HG03521 (cell line): Measurements from ENCODE around the gene KLHL25.

Experiments used
- ATAC-seq: cut with Tn5 transposase; IDR thresholded peaks from one replicate; pipeline ENCODE4 v1.9.1; 2021; ENCODE audit warnings: mild to moderate bottlenecking, moderate library complexity; ENCODE audit not compliant: unreplicated experiment

The KLHL25 gene

DNA sequence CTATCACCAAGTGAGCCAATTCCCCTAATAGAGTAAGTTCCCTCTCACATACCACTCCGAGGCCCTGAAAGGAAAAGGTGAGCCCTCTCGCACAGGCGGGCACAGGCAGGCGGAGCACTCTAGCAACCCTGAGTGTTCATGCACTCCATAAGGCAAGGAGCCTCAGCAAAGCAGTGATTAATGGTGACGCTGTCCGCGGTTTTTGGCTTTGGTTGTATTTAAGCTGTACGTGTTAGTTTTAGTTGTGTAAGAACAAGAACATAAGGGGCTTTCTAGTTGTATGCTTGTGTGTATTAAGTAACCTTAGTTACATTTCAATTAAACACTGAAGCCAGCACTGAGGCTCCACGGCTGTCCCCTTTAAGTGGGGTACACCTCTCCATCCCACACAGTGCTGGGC lies 33.1 kb downstream of the KLHL25 start:
- ATAC-seq = no peak

DNA sequence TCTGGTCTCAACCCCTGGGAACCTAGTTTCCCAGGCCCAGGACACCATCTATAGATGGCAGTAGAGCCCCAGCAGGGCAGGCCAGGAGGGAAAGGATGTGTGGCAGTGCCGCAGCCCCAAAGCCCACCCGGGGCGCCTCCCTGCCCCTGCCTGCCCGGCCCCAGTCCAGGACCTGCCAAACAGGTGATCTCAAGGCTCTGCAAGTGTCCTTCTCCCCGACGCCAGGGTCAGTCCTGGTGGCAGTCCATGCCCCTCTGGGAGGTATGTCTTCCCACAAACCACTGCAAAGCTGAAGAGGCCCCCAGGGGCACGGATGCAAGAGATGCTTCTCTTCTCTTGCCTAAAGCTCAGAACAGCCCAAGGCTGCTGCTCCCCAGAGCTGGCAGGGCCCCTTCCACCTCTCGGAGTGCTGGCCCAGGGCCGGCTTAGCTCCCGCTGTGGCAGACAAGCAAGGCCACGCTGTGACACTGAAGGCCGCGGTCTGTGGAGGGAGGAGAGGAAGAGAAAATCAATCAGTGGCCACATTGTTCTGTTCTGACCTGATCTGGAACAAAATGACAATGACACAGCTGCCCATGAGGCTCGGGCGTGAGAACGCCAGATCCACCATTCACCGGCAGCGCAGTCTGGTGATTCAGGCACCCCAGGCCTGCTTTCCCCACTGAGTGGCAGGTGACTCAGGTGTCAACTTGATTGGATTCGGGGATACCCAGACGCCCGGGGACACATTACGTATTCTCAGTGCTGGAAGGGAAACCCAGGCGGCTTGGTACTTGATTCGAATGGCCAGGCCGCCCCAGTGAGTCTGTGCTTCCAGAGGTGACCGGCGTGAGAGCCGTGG lies 34.0 kb downstream of the KLHL25 start:
- ATAC-seq = no peak

- ATAC-seq = no peak
These were observed 34.7 kb downstream of the KLHL25 start for GRCh38 chr15:85760049-85760448.

DNA sequence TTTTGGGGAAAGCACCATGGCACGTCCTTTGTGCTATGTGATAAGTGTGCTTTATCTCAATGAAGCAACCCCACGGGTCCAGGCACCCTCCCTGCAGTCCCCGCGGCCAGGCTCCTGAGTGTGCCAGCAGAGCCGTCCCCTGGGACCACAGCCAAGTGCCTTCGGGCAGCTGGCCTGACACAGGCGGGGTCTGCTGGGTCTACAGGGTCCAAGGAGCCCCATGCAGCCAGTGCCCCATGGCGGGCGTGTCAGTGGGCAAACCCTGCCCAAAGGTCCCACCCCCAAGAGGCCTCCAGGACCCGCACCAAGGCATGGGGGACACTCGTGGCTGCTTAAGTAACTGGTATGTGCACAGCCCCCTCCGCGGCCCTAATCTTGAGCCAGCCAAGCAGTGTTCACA lies 35.3 kb downstream of the KLHL25 start:
- ATAC-seq = no peak

DNA sequence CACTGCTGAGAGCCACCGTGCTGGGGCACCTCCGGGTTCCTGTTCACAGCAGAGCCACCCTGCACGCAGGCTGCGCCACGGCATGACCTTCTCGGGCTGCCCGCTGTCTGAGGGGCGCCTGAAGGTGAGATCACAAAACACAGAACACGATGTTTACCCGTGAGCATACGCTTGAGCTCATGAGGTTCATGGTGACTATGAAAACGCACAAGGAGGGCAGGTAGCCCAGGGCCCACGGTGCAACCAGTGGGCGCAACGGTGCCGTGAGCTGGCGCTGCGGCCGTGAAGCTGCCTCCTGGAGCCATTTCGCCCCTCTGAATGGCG lies 36.1 kb downstream of the KLHL25 start:
- ATAC-seq = no peak

DNA sequence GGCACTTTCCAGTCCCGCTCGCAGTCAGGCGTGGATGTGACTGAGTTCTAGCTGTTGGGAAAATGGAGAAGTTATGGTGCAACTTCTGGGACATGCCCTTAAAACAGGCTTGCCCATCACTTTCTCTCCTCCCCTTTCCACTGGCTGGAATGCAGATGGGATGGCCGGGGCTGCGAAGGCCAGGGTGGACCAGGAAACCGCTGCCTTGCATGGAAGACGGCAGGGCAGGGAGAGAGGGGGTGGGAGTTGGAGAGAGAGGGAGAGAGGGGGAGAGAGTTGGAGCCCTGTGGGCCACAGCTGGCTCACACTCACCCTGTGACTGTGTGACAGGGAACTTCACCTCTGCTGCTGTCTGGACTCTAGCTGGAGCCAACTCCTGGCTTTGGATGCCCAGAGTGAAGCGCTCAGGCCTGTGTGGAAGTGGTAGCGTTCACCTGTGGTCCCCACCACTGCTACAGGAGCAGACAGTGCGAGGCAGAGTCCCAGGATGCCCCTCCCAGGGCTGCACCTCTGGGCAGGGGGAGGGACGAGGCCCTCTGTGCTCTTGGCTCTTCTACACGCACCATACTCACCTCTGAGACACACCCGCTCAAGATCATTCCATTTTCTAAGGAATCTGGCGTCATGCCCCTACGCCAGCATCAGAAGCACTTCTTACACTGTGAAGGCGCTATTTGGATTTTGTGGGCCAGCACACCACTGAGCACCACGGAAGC lies 36.6 kb downstream of the KLHL25 start:
- ATAC-seq = no peak

DNA sequence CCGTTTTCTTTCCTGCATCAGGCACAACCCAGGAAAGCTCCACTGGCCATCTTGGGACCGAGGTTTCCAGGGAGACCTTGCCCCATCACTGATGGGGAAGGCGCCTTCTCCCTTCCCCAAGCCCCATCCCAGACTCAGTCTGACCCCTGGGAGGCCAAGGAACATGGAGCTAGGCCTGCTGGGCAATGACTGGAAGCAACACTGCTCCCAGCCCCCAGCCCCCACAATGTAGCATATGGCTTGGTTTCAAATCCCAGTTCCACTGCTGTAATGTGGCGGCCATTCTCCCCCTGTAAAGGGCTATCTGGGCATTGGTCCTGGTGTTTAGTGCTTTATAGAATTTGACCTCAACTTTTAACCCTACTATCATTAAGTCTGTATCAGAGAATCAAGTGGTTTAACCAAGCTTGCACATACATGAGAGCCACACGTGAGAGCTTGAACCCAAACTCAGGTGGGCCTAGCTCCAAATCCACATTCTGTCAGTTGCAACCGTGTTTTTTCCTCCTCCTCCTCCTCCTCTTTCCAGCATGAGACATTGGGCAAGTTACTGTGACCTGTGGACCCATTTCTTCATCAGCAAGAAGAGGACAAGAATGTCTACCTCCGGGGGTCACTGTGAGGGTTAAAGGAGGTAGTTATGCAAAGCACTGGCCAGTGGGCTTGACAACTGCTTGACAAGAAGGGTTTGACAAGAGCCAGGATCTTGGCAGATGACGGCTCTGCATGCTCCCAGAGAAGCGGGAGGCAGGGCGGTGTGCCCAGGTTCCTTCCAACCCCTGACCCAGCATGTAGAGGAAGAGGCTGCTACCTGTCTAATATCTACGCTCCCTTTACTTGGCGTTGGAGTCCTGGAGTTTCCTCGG lies 37.4 kb downstream of the KLHL25 start:
- ATAC-seq = no peak

GRCh38 chr15:85756411-85757072 lies 38.2 kb downstream of the KLHL25 start:
- ATAC-seq = no peak

DNA sequence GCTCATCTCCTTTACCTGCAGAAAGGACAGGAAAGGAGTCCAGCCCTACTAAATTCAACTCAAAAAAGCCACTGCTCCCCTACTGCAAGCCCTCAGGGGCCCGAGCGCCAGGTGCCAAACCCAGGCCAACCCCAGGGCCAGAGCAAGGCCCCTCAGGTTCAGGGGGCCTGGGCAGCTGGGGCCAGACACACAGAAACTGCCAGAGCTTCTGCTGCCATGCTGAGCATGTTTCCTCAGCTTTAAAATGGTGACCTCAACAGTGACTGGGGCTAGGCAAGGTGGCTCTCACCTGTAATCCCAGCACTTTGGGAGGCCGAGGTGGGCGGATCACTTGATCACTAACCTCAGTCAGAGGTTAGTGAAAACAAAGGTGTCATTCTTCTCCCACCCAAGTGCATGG lies 38.8 kb downstream of the KLHL25 start:
- no peak for ATAC-seq

GRCh38 chr15:85755471-85755870 lies 39.3 kb downstream of the KLHL25 start:
- no peak for ATAC-seq

GRCh38 chr15:85754989-85755388 lies 39.7 kb downstream of the KLHL25 start:
- ATAC-seq = no peak

- ATAC-seq = no peak
These were observed 40.8 kb downstream of the KLHL25 start for GRCh38 chr15:85753791-85754452.

DNA sequence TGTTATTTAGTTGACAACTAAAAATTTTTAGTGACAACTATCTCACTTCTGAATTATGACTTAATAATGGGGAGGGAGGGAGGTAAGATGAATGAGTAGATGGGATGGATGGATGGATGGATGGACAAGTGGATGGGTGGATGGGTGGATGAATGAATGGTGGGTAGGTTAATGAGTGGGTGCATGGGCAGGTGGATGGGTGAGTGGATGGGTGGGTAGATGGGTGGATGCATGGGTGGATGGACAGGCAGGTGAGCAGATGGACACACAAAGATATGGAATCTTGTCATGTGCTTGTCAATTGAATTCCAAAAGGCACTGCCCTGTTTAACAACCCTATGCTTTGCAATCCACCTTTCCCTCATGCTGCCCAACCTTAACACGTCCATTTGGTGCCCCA lies 41.5 kb downstream of the KLHL25 start:
- ATAC-seq = no peak

GRCh38 chr15:85752491-85752961 lies 42.2 kb downstream of the KLHL25 start:
- no peak for ATAC-seq

DNA sequence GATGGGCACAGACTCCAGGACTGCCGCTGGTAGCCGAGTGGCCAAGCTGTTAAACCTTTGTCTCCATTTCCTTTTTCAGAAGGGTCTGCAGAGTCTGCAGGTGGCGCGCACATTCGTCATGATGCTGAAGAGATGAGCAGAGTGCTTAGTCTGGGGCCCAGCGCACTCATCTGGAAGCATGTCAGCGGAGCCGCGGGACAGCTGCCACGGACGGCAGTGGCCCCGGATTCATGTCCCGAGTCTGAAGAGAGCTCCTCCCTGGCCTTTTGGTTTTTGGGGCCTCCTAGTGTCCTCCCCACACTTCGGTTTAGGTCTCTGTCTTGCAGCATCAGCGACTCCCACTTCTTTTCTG lies 42.6 kb downstream of the KLHL25 start:
- no peak for ATAC-seq

DNA sequence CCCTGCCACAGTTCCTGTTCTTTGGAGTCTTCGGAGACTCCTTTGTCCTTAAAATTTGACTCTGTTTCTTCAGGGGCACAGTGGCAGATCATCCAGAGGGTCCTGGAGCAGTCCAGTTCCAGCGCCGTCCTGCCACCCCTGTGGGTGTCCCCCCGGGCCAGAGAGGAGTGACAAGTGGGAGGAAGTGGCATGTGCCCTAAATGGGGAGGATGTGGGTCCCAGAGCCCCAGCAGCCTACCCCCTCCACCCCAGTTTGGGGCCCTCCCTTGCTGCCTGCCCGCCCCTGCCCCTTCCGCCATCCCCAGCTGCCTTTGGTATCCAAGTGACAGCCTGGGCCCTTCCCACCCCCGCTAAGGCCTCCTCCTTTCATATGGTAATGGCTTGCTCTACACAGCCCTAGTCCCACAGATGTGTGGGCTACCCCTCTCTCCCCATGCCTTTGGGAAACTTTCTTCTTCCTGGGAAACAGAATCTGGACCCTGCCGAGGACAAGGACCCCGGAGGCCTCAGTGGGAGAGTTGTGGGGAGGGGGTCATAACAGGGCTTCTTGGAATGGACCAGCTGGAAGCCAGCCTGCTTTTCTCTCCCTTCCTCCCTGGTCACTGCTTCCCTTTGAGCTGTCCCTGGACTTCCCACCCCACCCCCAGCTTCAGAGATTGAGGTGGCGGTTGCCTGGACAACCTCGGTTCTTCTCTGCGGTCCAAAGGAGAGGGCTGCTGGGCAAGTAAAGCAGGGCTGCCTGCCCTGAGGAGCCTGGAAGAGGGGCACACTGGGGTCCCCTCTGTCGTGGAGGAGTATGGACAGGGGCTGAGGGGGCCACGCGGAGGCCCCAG lies 43.2 kb downstream of the KLHL25 start:
- ATAC-seq = no peak

- ATAC-seq = no peak
These were observed 44.1 kb downstream of the KLHL25 start for GRCh38 chr15:85750319-85751290.
